H9 (cell line): ENCODE data around the gene HEPHL1. TPM values are rescaled to one million over a fixed set of nuclear protein-coding genes. Genes with fewer than 3 reads are reported as not detected.

Experiments
- DNase-seq: peaks from one replicate; pipeline ENCODE4 v3.0.0-alpha.2; 2017
- H2AFZ ChIP-seq: one replicate; pipeline ENCODE4 v1.6.1; 2013; ENCODE audit warnings: mild to moderate bottlenecking, low read length, control low read depth, moderate library complexity
- H2AK5ac ChIP-seq: 2 replicates; pipeline ENCODE4 v1.6.1; 2013; ENCODE audit warnings: low read length, control low read depth, mixed read lengths; ENCODE audit not compliant: insufficient read length
- H2BK120ac ChIP-seq: one replicate; pipeline ENCODE4 v1.6.1; 2013; ENCODE audit warnings: low read depth, mild to moderate bottlenecking, low read length, control low read depth, inconsistent platforms; ENCODE audit not compliant: poor library complexity, severe bottlenecking
- H2BK12ac ChIP-seq: 2 replicates; pipeline ENCODE4 v1.6.1; 2013; ENCODE audit warnings: low read length, control low read depth, mixed read lengths, low read depth; ENCODE audit not compliant: insufficient read length
- H2BK15ac ChIP-seq: 2 replicates; pipeline ENCODE4 v1.6.1; 2013; ENCODE audit warnings: low read depth, low read length, control low read depth
- H2BK20ac ChIP-seq: one replicate; pipeline ENCODE4 v1.6.1; 2013; ENCODE audit warnings: low read depth, mild to moderate bottlenecking, low read length, control low read depth, inconsistent platforms; ENCODE audit not compliant: poor library complexity, severe bottlenecking
- H2BK5ac ChIP-seq: 2 replicates; pipeline ENCODE4 v1.6.1; 2013; ENCODE audit warnings: low read length, control low read depth, mixed read lengths; ENCODE audit not compliant: insufficient read length
- H3K14ac ChIP-seq: 2 replicates; pipeline ENCODE4 v1.6.1; 2013; ENCODE audit warnings: low read length, control low read depth; ENCODE audit not compliant: insufficient read depth
- H3K18ac ChIP-seq: 2 replicates; pipeline ENCODE4 v1.6.1; 2013; ENCODE audit warnings: low read depth, mild to moderate bottlenecking, mixed read lengths, low read length, control low read depth; ENCODE audit not compliant: insufficient read length
- H3K23ac ChIP-seq: 2 replicates; pipeline ENCODE4 v1.6.1; 2013; ENCODE audit warnings: low read length, control low read depth, mixed read lengths, low read depth; ENCODE audit not compliant: insufficient read length
- H3K23me2 ChIP-seq: 2 replicates; pipeline ENCODE4 v1.6.1; 2013; ENCODE audit warnings: low read depth, mild to moderate bottlenecking, mixed read lengths, low read length, control low read depth; ENCODE audit not compliant: insufficient read length, poor library complexity, severe bottlenecking
- H3K27ac ChIP-seq: 2 replicates; pipeline ENCODE4 v1.5.1; 2013; ENCODE audit warnings: low read length, control low read depth, mixed read lengths, low read depth; ENCODE audit not compliant: insufficient read length
- H3K27me3 ChIP-seq: 2 replicates; pipeline ENCODE4 v1.6.1; 2013; ENCODE audit warnings: low read length, control low read depth, inconsistent platforms; ENCODE audit not compliant: insufficient read depth
- H3K4ac ChIP-seq: 2 replicates; pipeline ENCODE4 v1.6.1; 2013; ENCODE audit warnings: low read depth, mild to moderate bottlenecking, control low read depth, inconsistent platforms, low read length, moderate library complexity
- H3K4me1 ChIP-seq: 2 replicates; pipeline ENCODE4 v1.6.1; 2013; ENCODE audit warnings: low read length, control low read depth, inconsistent platforms; ENCODE audit not compliant: insufficient read depth
- H3K4me2 ChIP-seq: 2 replicates; pipeline ENCODE4 v1.6.1; 2013; ENCODE audit warnings: low read length, control low read depth, mixed read lengths; ENCODE audit not compliant: insufficient read length, insufficient read depth
- H3K56ac ChIP-seq: 2 replicates; pipeline ENCODE4 v1.6.1; 2013; ENCODE audit warnings: low read depth, mild to moderate bottlenecking, mixed read lengths, low read length, control low read depth; ENCODE audit not compliant: insufficient read length
- H3K79me1 ChIP-seq: 2 replicates; pipeline ENCODE4 v1.6.1; 2013; ENCODE audit warnings: low read depth, mild to moderate bottlenecking, moderate library complexity, low read length, control low read depth, inconsistent platforms; ENCODE audit not compliant: insufficient read depth, poor library complexity, severe bottlenecking
- H3K79me2 ChIP-seq: 2 replicates; pipeline ENCODE4 v1.6.1; 2013; ENCODE audit warnings: low read length, control low read depth, inconsistent platforms; ENCODE audit not compliant: insufficient read depth
- H3K9ac ChIP-seq: 2 replicates; pipeline ENCODE4 v1.6.1; 2013; ENCODE audit warnings: low read length, control low read depth, mixed read lengths; ENCODE audit not compliant: insufficient read length; ENCODE audit errors: extremely low read depth
- H3K9me3 ChIP-seq: one replicate; pipeline ENCODE4 v1.6.1; 2013; ENCODE audit warnings: low read depth, low read length, inconsistent platforms; ENCODE audit not compliant: control insufficient read depth
- H3T11ph ChIP-seq: one replicate; pipeline ENCODE4 v1.6.1; 2013; ENCODE audit warnings: mild to moderate bottlenecking, low read length, control low read depth, inconsistent platforms
- H4K20me1 ChIP-seq: one replicate; pipeline ENCODE4 v1.6.1; 2013; ENCODE audit not compliant: control insufficient read depth, insufficient read length, insufficient read depth
- H4K5ac ChIP-seq: 2 replicates; pipeline ENCODE4 v1.6.1; 2013; ENCODE audit warnings: low read depth, mild to moderate bottlenecking, mixed read lengths, low read length, control low read depth; ENCODE audit not compliant: insufficient read length
- H4K8ac ChIP-seq: replicated peaks from 2 replicates; pipeline ENCODE4 v1.6.1; 2013; ENCODE audit warnings: low read length, control low read depth, mixed read lengths, low read depth; ENCODE audit not compliant: insufficient read length
- H4K91ac ChIP-seq: 2 replicates; pipeline ENCODE4 v1.6.1; 2013; ENCODE audit warnings: low read depth, mild to moderate bottlenecking, moderate library complexity, mixed read lengths, low read length, control low read depth; ENCODE audit not compliant: insufficient read length
- H3K27ac Mint-ChIP-seq, 3 experiments: 2 replicates in 2 of 3; 3 replicates in 1 of 3; pipeline ENCODE4 v1.8.0; 2020 to 2021; ENCODE audit warnings: mixed read lengths in 3 of 3, mild to moderate bottlenecking in 1 of 3, moderate library complexity in 1 of 3
- H3K27me3 Mint-ChIP-seq: 2 replicates; pipeline ENCODE4 v1.8.0; 2021; ENCODE audit warnings: low read depth, mild to moderate bottlenecking, moderate library complexity, mixed read lengths
- H3K36me3 Mint-ChIP-seq, 3 experiments: 2 replicates in 2 of 3; 3 replicates in 1 of 3; pipeline ENCODE4 v1.8.0; 2020 to 2021; ENCODE audit warnings: low read depth in 3 of 3, mixed read lengths in 3 of 3; ENCODE audit not compliant: insufficient read depth in 1 of 3
- H3K4me1 Mint-ChIP-seq, 2 experiments: 2 replicates each; pipeline ENCODE4 v1.8.0; 2020; ENCODE audit warnings: mixed read lengths in 2 of 2
- H3K4me3 Mint-ChIP-seq, 2 experiments: 2 replicates in 1 of 2; 3 replicates in 1 of 2; pipeline ENCODE4 v1.8.0; 2020 to 2021; ENCODE audit warnings: mild to moderate bottlenecking in 2 of 2, mixed read lengths in 2 of 2, moderate library complexity in 1 of 2
- H3K9me3 Mint-ChIP-seq, 2 experiments: 2 replicates in 1 of 2; 3 replicates in 1 of 2; pipeline ENCODE4 v1.8.0; 2020; ENCODE audit warnings: mild to moderate bottlenecking in 2 of 2, mixed read lengths in 2 of 2, moderate library complexity in 1 of 2
- CTCF ChIP-seq: fragments of 200-600 bp; sonication (generic); conservative IDR thresholded peaks from 3 replicates; pipeline ENCODE4 v1.8.0; 2021; ENCODE audit warnings: antibody characterized with exemption, mild to moderate bottlenecking
- WGBS: extraction: QIAGEN DNeasy Blood & Tissue Kit; methylation state at CpG from one replicate; pipeline ENCODE4 v1.1.7; 2013; ENCODE audit warnings: missing lambda C conversion rate, low lambda C conversion rate, mixed read lengths; ENCODE audit not compliant: insufficient read length; ENCODE audit errors: extremely low coverage; 5-methylcytosine and 5-hydroxymethylcytosine counted together
- total RNA-seq: library from RNA; stranded (reverse); gene quantifications from 2 replicates; pipeline ENCODE4 v1.2.1, GENCODE V29; 2021

Gene HEPHL1
- total RNA-seq, 1 experiment from 2014 or later: not detected

DNA sequence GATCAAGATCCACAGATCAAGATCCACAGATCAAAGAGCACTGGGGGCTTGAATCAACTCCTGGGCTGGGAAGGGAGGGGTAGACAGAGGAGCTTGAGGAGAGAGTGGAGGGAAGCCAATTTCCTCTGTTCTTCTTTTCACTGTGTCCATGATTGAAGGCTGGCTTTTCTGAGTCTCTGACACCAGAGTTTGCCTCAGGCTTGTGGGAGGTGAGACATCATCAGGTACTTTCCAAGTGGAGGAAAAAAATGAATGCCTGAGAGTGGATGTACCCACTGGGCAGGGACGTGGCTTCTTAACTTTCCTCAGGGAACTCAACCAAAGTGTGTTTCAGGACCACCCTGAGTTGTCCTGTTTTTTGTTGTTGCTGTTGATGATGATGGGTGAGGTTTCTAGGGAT lies 11.0 kb upstream of the HEPHL1 start:
- Histone ChIP-seq H4K5ac (no peak overlapping the region), H3K79me1 (no peaks in the 10 kb centered on the region), H2BK120ac (no peak overlapping the region), H3K4me2 (no peak overlapping the region), H3T11ph (no peak overlapping the region), H2BK15ac (no peak overlapping the region), H2AK5ac (no peak overlapping the region), H3K27me3 (no peaks in the 10 kb centered on the region), H3K56ac (no peak overlapping the region), H2BK20ac (no peak overlapping the region), H3K27ac (no peak overlapping the region), H3K23me2 (no peaks in the 10 kb centered on the region), H3K23ac (no peak overlapping the region), H3K9ac (no peak overlapping the region), H3K9me3 (no peaks in the 10 kb centered on the region), H4K8ac (no peak overlapping the region), H3K4ac (no peak overlapping the region), H3K4me1 (no peaks in the 10 kb centered on the region), H2AFZ (no peak overlapping the region), H2BK12ac (no peak overlapping the region), H4K91ac (no peak overlapping the region), H3K79me2 (no peaks in the 10 kb centered on the region), H4K20me1 (no peaks in the 10 kb centered on the region), H2BK5ac (no peak overlapping the region), H3K14ac (no peak overlapping the region), H3K18ac (no peak overlapping the region)
- no CpG with 5 or more reads among the region's 1 CpG for WGBS
- no peak for TF ChIP-seq CTCF
- H3K36me3 Mint-ChIP-seq: no peaks in the 10 kb centered on the region
- DNase-seq: no peak
- no peak overlapping the region for H3K4me3 Mint-ChIP-seq
- no peaks in the 10 kb centered on the region for H3K4me1 Mint-ChIP-seq
- peaks cover 5% of the 10 kb centered on the region; the same call in 1 of the 2 replicates for H3K27me3 Mint-ChIP-seq
- no peak overlapping the region for H3K27ac Mint-ChIP-seq
- peaks cover under 1 to 4% of the 10 kb centered on the region in 2 experiments; a peak in 4 of 5 replicates for H3K9me3 Mint-ChIP-seq
